Skin epidermis (tissue), 12 donors: ENCODE measurements around the gene SLX4IP.
A peak's percentile ranks its signal among the peaks of the same experiment; 100 is the strongest.

Experiments used
- H3K27ac ChIP-seq, 21 experiments: fragments of 200-600 bp; sonication (generic) in 11 of 21; one replicate each; pipeline ENCODE4 v1.5.0; 2020; ENCODE audit warnings: mild to moderate bottlenecking in 3 of 21, inconsistent platforms in 2 of 21, moderate library complexity in 2 of 21
- H3K4me3 ChIP-seq, 7 experiments: fragments of 200-600 bp; sonication (generic) in 2 of 7; one replicate each; pipeline ENCODE4 v1.5.0; 2020; ENCODE audit warnings: inconsistent platforms in 2 of 7, mild to moderate bottlenecking in 2 of 7, moderate library complexity in 1 of 7

SLX4IP gene

DNA sequence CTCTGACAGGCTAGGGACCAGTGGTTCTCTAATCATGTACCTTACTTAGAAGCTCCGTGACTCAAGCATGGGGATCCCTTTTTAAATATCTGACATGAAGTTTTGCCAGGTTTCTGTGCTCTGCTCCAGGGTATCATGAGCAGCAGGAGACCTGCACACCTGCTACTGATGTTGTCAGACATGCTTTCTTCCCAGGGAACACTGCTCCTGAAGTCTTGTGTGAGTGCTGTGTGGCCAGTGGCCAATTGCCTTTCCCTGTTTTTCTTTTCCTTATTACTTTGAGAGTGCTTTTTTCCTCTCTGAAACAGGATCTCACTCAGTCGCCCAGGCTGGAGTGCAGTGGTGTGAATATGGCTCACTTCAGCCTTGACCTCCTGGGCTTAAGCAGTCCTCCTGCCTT lies 26.4 kb downstream of the SLX4IP start:
- H3K4me3 ChIP-seq: no peak overlapping the region
- no peak overlapping the region for H3K27ac ChIP-seq

GRCh38 chr20:10462516-10462915 lies 27.4 kb downstream of the SLX4IP start:
- Histone ChIP-seq H3K4me3 (no peak overlapping the region), H3K27ac (no peak overlapping the region)

GRCh38 chr20:10463622-10464021 lies 28.5 kb downstream of the SLX4IP start:
- H3K4me3 ChIP-seq: no peak overlapping the region

GRCh38 chr20:10465135-10465534 lies 30.0 kb downstream of the SLX4IP start:
- H3K27ac ChIP-seq: peak overlapping the region in 1 of 21 experiments; percentile 67
- no peak overlapping the region for H3K4me3 ChIP-seq

More at GRCh38 chr20:10463622-10464021, 28.5 kb downstream of the SLX4IP start:
- H3K27ac ChIP-seq: no peak overlapping the region

DNA sequence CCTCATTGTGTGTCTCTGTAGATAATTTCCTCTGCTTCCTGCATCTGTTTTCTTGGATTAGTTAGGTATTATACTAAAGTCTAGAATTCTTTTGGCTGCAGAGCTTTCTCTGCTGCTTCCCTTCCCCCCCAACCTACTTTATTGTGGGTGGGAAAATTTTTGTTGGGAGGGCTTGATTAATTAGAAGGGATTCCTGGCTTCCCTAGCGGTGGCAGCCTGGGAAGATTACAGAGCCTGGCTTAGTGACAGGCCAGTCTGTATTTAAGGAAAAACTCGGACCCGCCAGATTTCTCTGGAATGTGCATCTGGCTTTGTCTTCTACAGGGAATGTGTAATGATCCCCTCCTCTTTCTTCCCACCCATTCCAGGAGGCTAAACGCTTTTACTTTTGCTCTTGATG lies 31.2 kb downstream of the SLX4IP start:
- no peak overlapping the region for H3K4me3 ChIP-seq
- peak overlapping the region in 5 of 21 experiments; percentile 16 to 48 (median 25) for H3K27ac ChIP-seq

GRCh38 chr20:10466855-10467254 lies 31.8 kb downstream of the SLX4IP start:
- H3K27ac ChIP-seq: peak overlapping the region in 4 of 21 experiments; percentile 16 to 48 (median 24)
- no peak overlapping the region for H3K4me3 ChIP-seq

DNA sequence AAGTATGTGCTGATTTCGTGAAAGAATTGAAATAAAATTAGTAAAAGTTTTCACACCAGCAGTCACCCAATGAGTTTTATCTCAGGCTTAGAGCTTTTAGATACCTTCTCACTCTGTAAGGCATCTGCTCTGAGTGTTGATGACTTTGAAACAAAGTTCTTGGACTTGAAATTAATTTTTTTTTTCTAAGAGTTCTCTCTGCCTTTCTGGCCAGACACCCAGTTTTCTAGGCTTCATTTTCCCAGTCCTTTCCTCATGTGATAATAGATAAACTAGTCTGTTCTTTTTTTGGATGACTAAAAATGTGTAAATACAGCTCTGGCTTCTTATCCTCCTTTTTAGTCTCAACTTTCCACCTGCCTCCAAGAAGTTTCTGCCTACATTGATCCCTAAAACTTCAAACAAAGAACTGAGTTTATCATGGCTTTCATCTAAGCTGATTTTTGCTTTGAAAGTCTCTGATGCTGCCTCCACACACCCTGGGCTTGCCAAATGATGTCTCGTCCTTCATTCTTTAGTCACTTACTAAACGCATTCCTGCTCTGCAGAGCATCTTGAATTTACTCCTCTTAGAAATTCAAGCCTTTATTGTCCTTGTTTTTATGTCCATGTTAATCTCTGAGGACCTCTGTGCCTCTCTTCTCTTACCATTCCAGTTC lies 32.7 kb downstream of the SLX4IP start:
- Histone ChIP-seq H3K4me3 (no peak overlapping the region), H3K27ac (peak overlapping the region in 1 of 21 experiments; percentile 43)

- Histone ChIP-seq H3K27ac (peak overlapping the region in 1 of 21 experiments; percentile 44), H3K4me3 (no peak overlapping the region)
Measured at GRCh38 chr20:10468340-10468845, 33.3 kb downstream of the SLX4IP start.

DNA sequence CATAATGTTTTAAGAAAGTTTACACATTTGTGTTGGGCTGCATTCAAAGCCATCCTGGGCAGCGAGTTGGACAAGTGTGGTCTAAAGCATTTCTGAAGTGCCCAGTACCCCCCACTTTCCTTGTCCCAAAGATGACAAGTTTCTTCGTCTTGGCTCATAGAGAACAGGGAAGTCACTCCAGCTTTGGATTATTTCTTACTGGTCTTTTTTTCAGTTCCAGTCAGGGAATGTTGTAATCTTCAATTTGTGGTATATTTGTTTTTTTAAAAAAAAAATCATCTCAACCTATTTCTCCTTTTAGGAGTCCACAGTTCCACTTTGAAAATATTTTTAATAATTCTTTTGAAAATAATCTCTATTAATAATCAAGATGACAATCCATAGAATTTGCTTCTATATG lies 34.0 kb downstream of the SLX4IP start:
- Histone ChIP-seq H3K4me3 (no peak overlapping the region), H3K27ac (peak overlapping the region in 1 of 21 experiments; percentile 44)

DNA sequence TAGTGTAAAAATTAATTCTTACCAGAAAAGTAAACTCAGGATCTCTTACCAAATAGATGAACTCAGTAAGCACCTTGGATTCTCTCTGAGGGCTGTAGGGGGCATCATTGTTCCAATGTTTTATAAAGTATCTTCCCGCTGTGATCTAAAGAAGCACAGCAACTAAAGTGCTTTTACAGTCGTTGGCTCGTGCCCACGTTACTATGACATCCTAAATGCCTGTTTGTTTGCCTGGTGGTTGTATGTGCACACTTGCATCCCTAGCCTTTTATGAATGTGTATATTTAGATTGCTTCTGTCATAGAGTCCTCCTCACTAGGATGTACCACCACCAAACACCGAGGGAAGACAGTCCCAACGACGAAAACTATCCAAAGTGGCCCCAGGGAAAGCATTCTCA lies 34.5 kb downstream of the SLX4IP start:
- Histone ChIP-seq H3K4me3 (no peak overlapping the region), H3K27ac (peak overlapping the region in 4 of 21 experiments; percentile 18 to 55 (median 41))

DNA sequence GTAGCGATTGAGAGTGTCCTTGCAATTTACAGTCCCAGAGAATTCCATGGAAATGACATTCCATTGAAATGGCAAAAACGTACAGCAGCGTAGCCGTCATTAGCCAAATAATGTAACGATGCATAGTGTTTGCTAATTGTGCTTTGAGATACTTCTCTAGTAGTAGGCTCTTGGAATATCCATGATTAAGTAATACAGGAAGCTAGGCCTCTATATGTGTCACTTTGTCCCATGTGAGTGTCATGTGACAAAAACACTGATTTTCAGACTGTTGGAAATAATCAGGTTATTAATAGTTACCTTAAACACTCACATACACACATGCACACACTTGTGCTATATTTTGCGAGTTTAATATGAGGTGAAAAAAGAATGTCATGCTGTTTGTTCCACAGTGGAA lies 35.2 kb downstream of the SLX4IP start:
- H3K4me3 ChIP-seq: no peak overlapping the region
- H3K27ac ChIP-seq: peak overlapping the region in 1 of 21 experiments; percentile 55

- Histone ChIP-seq H3K27ac (no peak overlapping the region), H3K4me3 (no peak overlapping the region)
Measured at GRCh38 chr20:10472871-10473270, 37.8 kb downstream of the SLX4IP start.

- H3K4me3 ChIP-seq: no peak overlapping the region
- peak overlapping the region in 8 of 21 experiments; percentile 6 to 59 (median 34) for H3K27ac ChIP-seq
Measured at GRCh38 chr20:10474606-10475184, 39.6 kb downstream of the SLX4IP start.

DNA sequence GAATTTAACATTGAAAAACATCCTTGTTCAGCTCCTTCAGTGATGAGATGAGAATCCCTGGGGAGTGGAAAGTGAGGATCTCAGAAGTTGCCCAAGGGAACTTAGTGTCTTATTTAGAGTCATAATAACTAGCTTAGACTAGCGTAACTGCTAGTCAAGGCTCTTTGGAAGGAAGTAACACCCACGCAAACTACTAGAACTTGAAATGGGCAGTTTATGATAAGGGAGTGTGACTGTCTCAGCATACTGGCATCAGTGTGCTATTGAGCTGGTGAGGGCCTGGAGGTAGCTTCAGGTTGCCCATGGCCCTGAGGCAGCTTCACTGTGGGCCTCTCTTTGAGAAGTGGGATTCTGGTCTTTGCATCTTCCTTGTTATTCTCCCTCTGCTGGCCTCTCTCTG lies 40.1 kb downstream of the SLX4IP start:
- Histone ChIP-seq H3K27ac (peak overlapping the region in 4 of 21 experiments; percentile 28 to 59 (median 39)), H3K4me3 (no peak overlapping the region)

- Histone ChIP-seq H3K27ac (no peak overlapping the region), H3K4me3 (no peak overlapping the region)
Measured at GRCh38 chr20:10476319-10476724, 41.2 kb downstream of the SLX4IP start.

DNA sequence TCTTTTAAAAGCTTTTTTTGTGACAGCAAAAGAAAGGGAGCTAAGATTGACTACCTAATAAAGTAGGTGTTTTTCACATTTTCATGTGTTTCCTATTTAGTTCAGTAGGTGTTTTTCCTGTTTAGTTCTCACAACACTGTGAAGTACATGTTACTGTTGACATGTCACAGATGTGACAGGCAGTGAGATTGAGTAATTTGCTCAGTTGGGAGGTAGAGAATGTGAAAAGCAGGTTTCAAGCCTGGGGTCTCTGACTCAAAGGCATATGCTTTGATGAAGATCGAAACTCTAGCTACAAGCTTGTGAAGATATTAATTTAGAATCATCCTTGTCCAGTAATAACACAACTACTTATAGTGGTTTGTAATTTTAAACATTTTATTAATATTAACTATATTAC lies 43.1 kb downstream of the SLX4IP start:
- Histone ChIP-seq H3K27ac (no peak overlapping the region), H3K4me3 (no peak overlapping the region)

DNA sequence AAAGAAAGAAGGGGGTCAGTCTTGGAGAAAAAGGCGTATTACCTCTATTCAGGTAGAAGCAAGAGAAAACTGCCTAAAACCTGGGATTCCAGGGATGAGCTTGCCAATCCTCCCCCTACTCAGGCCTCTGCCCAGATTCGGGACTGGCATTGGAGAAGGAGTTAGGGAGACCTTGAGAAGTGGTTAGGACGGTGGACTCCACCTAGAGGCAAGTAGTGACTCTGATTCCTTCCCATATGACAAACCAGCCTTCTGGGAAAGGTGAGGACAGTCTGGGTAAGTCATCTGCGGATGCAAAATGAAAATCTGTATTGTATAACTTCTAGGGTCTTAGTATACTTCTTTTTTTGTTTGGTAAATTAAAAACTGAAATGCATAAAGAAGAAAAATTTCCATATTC lies 43.8 kb downstream of the SLX4IP start:
- no peak overlapping the region for H3K4me3 ChIP-seq
- no peak overlapping the region for H3K27ac ChIP-seq

DNA sequence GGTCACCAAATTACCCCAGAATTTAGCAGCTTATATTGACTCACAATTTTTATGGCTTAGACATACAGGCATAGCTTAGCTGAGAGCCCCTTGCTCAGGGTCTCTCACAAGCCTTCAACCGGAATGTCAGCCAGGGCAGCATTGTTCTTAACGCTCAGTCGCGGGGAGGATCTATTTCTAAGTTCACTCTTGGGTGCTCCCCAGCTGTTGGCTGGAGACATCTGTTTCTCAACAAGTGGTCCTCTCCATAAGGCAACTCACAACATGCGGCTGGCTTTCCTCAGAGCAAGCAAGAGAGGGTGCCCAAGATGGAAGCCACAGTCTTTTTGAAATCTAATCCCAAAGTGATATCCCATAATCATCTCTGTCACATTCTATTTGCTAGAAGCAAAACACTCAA lies 46.6 kb downstream of the SLX4IP start:
- Histone ChIP-seq H3K27ac (no peak overlapping the region), H3K4me3 (no peak overlapping the region)

DNA sequence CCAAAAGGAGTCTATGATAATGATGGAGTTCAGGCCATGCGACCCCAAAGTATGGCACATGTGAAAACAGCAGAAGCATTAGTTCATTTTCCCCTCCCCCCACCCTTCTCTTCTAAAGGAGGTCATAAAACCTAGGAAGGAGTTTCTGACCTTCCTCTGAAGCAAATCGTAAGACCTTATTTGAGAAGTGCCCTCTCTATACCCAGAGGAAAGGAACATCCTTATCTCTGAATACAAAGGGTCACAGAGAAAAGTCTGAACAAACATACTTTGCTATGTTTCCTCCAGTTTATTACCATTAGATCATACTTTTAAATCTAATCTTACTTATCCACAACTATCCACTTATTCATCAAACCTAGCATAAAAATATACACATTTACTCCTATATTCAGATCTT lies 48.6 kb downstream of the SLX4IP start:
- H3K27ac ChIP-seq: no peak overlapping the region
- H3K4me3 ChIP-seq: no peak overlapping the region

DNA sequence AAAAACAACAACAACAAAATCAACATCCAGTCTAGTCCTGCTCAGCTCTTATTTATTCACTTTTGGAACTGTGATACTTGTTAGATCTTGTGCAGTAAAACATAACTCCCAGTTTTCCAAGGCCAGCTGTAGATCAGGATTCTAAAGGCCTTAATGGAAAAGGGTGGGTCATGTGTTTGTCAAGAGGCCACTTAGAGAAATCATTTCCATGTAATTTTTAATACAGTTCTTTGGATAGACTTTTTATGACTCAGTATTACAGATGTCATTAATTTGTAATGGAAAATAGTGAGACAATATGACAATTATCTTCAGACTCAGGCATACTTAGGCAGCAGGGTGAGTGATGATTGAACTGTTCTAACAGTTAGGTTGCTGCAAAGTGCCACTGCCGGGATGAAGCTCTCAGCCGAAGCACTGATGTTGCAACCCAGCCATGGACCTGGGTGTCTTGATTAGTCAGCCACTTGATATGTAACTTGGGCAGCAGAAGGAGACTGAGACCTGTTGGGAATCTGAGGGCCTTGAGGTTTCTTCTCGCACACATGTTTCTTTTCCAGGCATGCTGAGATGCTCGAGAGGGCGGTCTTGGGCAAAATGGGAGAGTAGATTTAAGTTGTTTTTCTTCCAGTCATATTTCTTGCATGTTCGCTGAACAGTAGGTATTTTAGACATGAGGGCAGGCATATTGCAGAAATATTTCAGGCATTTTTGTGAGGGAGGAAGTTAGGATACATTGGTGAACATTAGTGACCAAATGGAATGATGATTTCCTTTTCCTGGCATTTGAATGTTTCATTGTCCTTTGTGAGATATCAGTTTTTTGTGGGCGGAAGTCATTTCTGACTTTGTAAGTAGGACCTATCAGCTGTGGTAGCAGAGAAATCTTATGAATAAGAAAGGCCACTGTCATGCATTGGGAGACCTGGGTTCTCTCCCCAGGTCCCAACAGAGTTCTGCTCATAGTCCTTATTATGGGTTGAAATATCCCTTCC lies 52.3 kb downstream of the SLX4IP start:
- Histone ChIP-seq H3K27ac (peak overlapping the region in 3 of 21 experiments; percentile 4 to 39 (median 8)), H3K4me3 (no peak overlapping the region)
